ACC112 (cell line): Measurements from ENCODE around the gene ZPBP2.

Experiments used
- H2AFZ ChIP-seq: fragments of 200-600 bp; sonication (generic); one replicate; pipeline ENCODE4 v1.6.0; 2017; ENCODE audit warnings: antibody characterized with exemption, low read length; ENCODE audit not compliant: unreplicated experiment
- H3K27ac ChIP-seq: fragments of 200-600 bp; sonication (generic); 2 replicates; pipeline ENCODE4 v1.5.1; 2014; ENCODE audit warnings: low read depth, mild to moderate bottlenecking, antibody characterized with exemption, low read length, moderate library complexity
- H3K27me3 ChIP-seq: fragments of 200-600 bp; sonication (generic); 2 replicates; pipeline ENCODE4 v1.6.1; 2014; ENCODE audit warnings: mild to moderate bottlenecking, antibody characterized with exemption, low read length, moderate library complexity, mixed read lengths; ENCODE audit not compliant: insufficient read depth
- H3K36me3 ChIP-seq: fragments of 200-600 bp; sonication (generic); 2 replicates; pipeline ENCODE4 v1.6.1; 2016; ENCODE audit warnings: mild to moderate bottlenecking, antibody characterized with exemption, low read length, moderate library complexity, mixed read lengths; ENCODE audit not compliant: insufficient read depth
- H3K4me1 ChIP-seq: fragments of 200-600 bp; sonication (generic); one replicate; pipeline ENCODE4 v1.6.1; 2016; ENCODE audit warnings: low read length, mixed read lengths; ENCODE audit not compliant: insufficient read depth, unreplicated experiment, control insufficient read depth
- H3K4me3 ChIP-seq: fragments of 200-600 bp; sonication (generic); 2 replicates; pipeline ENCODE4 v1.5.1; 2014; ENCODE audit warnings: mild to moderate bottlenecking, low read depth, low read length
- H3K79me2 ChIP-seq: fragments of 200-600 bp; sonication (generic); one replicate; pipeline ENCODE4 v1.6.0; 2016; ENCODE audit warnings: low read length; ENCODE audit not compliant: control insufficient read depth, unreplicated experiment, insufficient read depth

The ZPBP2 gene

DNA sequence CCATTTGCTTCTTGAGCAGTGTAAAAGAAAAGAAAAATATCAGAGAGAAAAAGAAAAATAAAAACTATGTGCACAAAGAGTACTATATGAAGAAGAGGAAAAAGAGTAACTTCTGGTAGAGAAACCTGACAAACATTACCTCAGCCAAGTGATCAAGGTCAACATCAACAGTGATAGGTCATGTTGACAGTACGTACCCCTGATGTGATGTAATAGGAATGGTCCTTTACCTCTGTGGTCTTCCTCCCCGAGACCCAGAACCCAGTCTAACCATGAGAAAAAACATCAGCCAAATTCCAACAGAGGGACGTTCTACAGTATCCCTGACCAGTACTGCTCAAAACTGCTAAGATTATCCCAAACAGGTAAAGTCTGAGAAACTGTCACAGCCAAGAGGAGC, 46.0 kb downstream of the ZPBP2 start:
- Histone ChIP-seq H3K27me3 (no peaks in the 10 kb centered on the region), H3K36me3 (no peaks in the 10 kb centered on the region), H3K4me3 (no peak overlapping the region), H3K79me2 (no peaks in the 10 kb centered on the region), H2AFZ (no peak overlapping the region), H3K4me1 (no peaks in the 10 kb centered on the region), H3K27ac (no peak overlapping the region)

DNA sequence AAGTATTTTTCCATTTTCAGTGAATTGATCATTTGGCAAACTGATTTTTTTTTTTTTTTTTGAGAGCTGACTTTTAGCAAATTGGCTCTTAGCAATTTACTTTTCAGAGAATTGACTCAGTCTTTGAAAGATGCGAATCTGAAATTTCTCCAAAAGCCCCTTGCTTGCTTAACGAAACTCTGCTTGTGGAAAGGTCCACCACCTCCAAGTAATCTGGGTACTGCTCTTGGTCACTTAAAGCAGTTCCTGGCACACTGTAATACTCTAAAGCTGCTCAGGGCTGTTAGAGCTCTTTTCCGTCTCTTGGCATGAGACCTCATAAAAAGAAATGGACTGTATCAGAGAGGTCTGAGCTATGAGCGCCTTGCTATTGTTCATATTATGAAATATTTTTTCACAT, 47.6 kb downstream of the ZPBP2 start:
- Histone ChIP-seq H3K36me3 (peaks cover 6% of the 10 kb centered on the region; the same call in 1 of the 2 replicates), H3K27ac (no peak overlapping the region), H3K79me2 (no peaks in the 10 kb centered on the region), H2AFZ (no peak overlapping the region), H3K4me3 (no peak overlapping the region), H3K27me3 (no peaks in the 10 kb centered on the region), H3K4me1 (no peaks in the 10 kb centered on the region)

DNA sequence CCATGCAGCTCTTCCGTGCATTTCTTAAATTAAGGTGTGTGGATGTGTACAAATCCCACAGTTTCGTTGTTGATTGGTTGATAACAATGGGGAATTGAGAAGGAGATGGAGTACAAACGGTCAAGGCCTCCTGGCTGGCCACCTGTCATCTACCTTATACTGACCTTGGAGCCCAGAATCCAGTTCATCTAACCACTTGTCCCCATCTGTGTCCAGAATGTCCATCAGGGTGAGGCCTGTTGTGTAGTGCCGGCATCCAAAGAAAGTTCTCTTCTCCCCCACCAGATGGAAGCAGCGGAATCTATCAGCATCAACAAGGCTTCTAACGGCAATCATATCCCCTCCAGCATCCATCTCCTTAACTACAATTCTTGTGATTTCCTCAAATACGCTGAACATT, 48.9 kb downstream of the ZPBP2 start:
- H3K79me2 ChIP-seq, result no peaks in the 10 kb centered on the region
- H3K36me3 ChIP-seq, result peaks cover 10% of the 10 kb centered on the region; the same call in 1 of the 2 replicates
- H3K4me3 ChIP-seq, result no peak overlapping the region
- H3K27me3 ChIP-seq, result no peaks in the 10 kb centered on the region
- H3K4me1 ChIP-seq, result no peaks in the 10 kb centered on the region
- no peak overlapping the region for H3K27ac ChIP-seq
- H2AFZ ChIP-seq, result no peak overlapping the region

GRCh38 chr17:39919087-39919683, 51.2 kb downstream of the ZPBP2 start:
- peaks cover 7% of the 10 kb centered on the region for H3K4me1 ChIP-seq

GRCh38 chr17:39920218-39921210, 52.5 kb downstream of the ZPBP2 start:
- no peaks in the 10 kb centered on the region for H3K27me3 ChIP-seq
- H3K4me1 ChIP-seq, result peaks cover 20% of the 10 kb centered on the region
- H3K4me3 ChIP-seq, result no peak overlapping the region
- peaks cover 20% of the 10 kb centered on the region for H3K79me2 ChIP-seq
- no peak overlapping the region for H3K27ac ChIP-seq
- H3K36me3 ChIP-seq, result peaks cover 20% of the 10 kb centered on the region; the same call in 1 of the 2 replicates
- H2AFZ ChIP-seq, result no peak overlapping the region

More at GRCh38 chr17:39919087-39919683, 51.2 kb downstream of the ZPBP2 start:
- Histone ChIP-seq H3K36me3 (peaks cover 20% of the 10 kb centered on the region; the same call in 1 of the 2 replicates), H3K79me2 (peaks cover 9% of the 10 kb centered on the region), H2AFZ (no peak overlapping the region), H3K27me3 (no peaks in the 10 kb centered on the region), H3K27ac (no peak overlapping the region), H3K4me3 (no peak overlapping the region)

- H3K79me2 ChIP-seq, result peaks cover 28% of the 10 kb centered on the region
- H2AFZ ChIP-seq, result no peak overlapping the region
- no peaks in the 10 kb centered on the region for H3K27me3 ChIP-seq
- no peak overlapping the region for H3K4me3 ChIP-seq
- H3K4me1 ChIP-seq, result peaks cover 28% of the 10 kb centered on the region
- H3K27ac ChIP-seq, result no peak overlapping the region
- peaks cover 20% of the 10 kb centered on the region; the same call in 1 of the 2 replicates for H3K36me3 ChIP-seq
These were observed 53.3 kb downstream of the ZPBP2 start for GRCh38 chr17:39921323-39921722.

DNA sequence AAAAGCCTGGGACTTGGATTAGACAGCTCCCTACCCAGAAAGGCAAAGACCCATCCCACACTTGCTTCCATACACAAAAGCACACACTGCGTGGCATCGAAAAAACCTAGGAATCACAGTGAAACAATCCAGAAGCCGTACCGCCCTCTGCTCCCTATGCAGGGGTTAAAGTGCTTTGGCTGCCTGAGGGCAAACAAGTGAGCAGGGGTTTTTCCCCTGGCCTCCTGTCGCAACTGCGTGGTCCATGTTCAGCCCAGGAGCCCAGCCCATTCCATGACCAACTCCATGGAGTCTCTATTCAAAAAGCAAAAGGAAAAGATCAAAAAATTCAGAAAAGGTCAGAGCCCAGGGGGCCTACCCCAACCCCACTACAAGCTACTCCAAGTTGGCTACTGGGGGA, 54.0 kb downstream of the ZPBP2 start:
- no peak overlapping the region for H2AFZ ChIP-seq
- H3K27me3 ChIP-seq, result no peaks in the 10 kb centered on the region
- H3K36me3 ChIP-seq, result peaks cover 20% of the 10 kb centered on the region; the same call in 1 of the 2 replicates
- peaks cover 30% of the 10 kb centered on the region for H3K4me1 ChIP-seq
- peaks cover 35% of the 10 kb centered on the region for H3K79me2 ChIP-seq
- H3K4me3 ChIP-seq, result no peak overlapping the region
- H3K27ac ChIP-seq, result no peak overlapping the region

DNA sequence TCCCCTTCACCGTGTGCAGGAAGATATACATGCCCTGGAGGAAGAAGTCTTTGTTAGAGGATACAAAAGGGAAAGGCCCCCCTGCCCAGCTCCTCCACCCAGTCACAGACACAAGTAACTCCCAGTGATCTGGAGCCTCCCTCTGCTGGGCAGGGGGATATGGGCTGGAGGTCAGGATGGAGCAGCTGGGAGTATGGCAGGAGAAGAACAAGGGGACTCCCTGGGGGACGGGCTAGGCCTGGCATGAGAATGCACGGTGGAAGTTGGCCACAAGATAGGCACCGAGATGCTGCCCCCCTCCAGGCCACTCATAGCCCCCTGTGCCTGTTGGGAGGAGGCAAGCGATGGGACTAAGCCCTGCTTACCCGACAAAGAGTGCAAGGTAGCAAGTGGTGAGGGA, 55.2 kb downstream of the ZPBP2 start:
- H3K4me3 ChIP-seq, result no peak overlapping the region
- peaks cover 36% of the 10 kb centered on the region for H3K79me2 ChIP-seq
- H3K36me3 ChIP-seq, result peaks cover 20% of the 10 kb centered on the region; the same call in 1 of the 2 replicates
- no peak overlapping the region for H2AFZ ChIP-seq
- H3K27me3 ChIP-seq, result no peaks in the 10 kb centered on the region
- H3K4me1 ChIP-seq, result peaks cover 35% of the 10 kb centered on the region
- no peak overlapping the region for H3K27ac ChIP-seq

- Histone ChIP-seq H3K27me3 (no peaks in the 10 kb centered on the region), H2AFZ (no peak overlapping the region), H3K79me2 (peaks cover 36% of the 10 kb centered on the region), H3K4me1 (peaks cover 44% of the 10 kb centered on the region), H3K27ac (peak overlapping the region; percentile 33; the same call in 1 of the 2 replicates), H3K4me3 (no peak overlapping the region), H3K36me3 (peaks cover 20% of the 10 kb centered on the region; the same call in 1 of the 2 replicates)
These were observed 56.1 kb downstream of the ZPBP2 start for GRCh38 chr17:39923836-39924690.

- Histone ChIP-seq H3K4me1 (peaks cover 48% of the 10 kb centered on the region), H3K36me3 (peaks cover 20% of the 10 kb centered on the region; the same call in 1 of the 2 replicates), H3K27me3 (no peaks in the 10 kb centered on the region), H2AFZ (no peak overlapping the region), H3K27ac (peak overlapping the region; percentile 29; the same call in 1 of the 2 replicates), H3K79me2 (peaks cover 36% of the 10 kb centered on the region), H3K4me3 (no peak overlapping the region)
These were observed 56.7 kb downstream of the ZPBP2 start for GRCh38 chr17:39924691-39925055.
